A549 (cell line): ENCODE data around the gene PTPN22. TPM values are rescaled to one million over a fixed set of nuclear protein-coding genes. Genes with fewer than 3 reads are reported as not detected.

Experiments
- ATAC-seq, 2 experiments: fragments of 200-7000 bp in 1 of 2; fragments of >200 bp in 1 of 2; cut with Nextera tagmentation in 1 of 2; cut with Tn5 transposase in 1 of 2; 3 replicates each; pipeline versions ENCODE4 v1.8.0 to v1.9.1; 2018 to 2020; ENCODE audit warnings: mild to moderate bottlenecking in 1 of 2, moderate library complexity in 1 of 2
- CTCF ChIA-PET: fragments of 300-600 bp; sonication (Branson Sonifier 250); formaldehyde crosslinking; extraction: SDS; loops from one replicate; lab custom pipeline; 2021; ENCODE audit warnings: antibody characterized with exemption, inconsistent platforms; lab: Yijun Ruan, JAX
- POLR2A ChIA-PET: fragments of 350-600 bp; formaldehyde crosslinking; extraction: SDS; loops from one replicate; lab custom pipeline; 2021; ENCODE audit warnings: antibody characterized with exemption, inconsistent platforms; lab: Yijun Ruan, JAX
- DNase-seq, 2 experiments: peaks; one replicate each; pipeline versions ENCODE4 v3.0.0 to v3.0.0-alpha.2; 2011 to 2016; ENCODE audit warnings: low read depth in 1 of 2, low spot score in 1 of 2
- FAIRE-seq: peaks from 2 replicates; lab custom pipeline; 2011; peaks lifted over from hg19 to GRCh38; lab: Jason Lieb, UNC
- H3K27ac ChIP-seq, 2 experiments: fragments of >200 bp; sonication (Bioruptor Twin); formaldehyde crosslinking; 3 replicates each; pipeline ENCODE4 v1.5.1; 2016 to 2017
- H3K4me1 ChIP-seq: fragments of >200 bp; sonication (Bioruptor Twin); formaldehyde crosslinking; 3 replicates; pipeline ENCODE4 v1.6.1; 2016
- H3K4me2 ChIP-seq: fragments of >200 bp; sonication (Bioruptor Twin); formaldehyde crosslinking; 3 replicates; pipeline ENCODE4 v1.6.1; 2016
- H3K4me3 ChIP-seq: fragments of >200 bp; sonication (Bioruptor Twin); formaldehyde crosslinking; 3 replicates; pipeline ENCODE4 v1.5.1; 2016
- H3K9me3 ChIP-seq: fragments of >200 bp; sonication (Bioruptor Twin); formaldehyde crosslinking; 3 replicates; pipeline ENCODE4 v1.6.1; 2016
- ATOH8 ChIP-seq: fragments of 250-450 bp; sonication (Bioruptor Pico); IDR thresholded peaks from 2 replicates; pipeline ENCODE4 v1.5.0; 2020; ENCODE audit warnings: low read depth, mild to moderate bottlenecking, moderate library complexity
- BCL3 ChIP-seq: fragments of >200 bp; sonication (Bioruptor Twin); formaldehyde crosslinking; IDR thresholded peaks from 3 replicates; pipeline ENCODE4 v1.6.1; 2016
- CBX8 ChIP-seq: fragments of 200-600 bp; sonication (generic); IDR thresholded peaks from 2 replicates; pipeline ENCODE4 v1.6.1; 2016
- CHD4 ChIP-seq: fragments of 200-600 bp; sonication (generic); IDR thresholded peaks from 2 replicates; pipeline ENCODE4 v1.6.1; 2016; ENCODE audit warnings: antibody characterized with exemption, mild to moderate bottlenecking, borderline replicate concordance
- E2F6 ChIP-seq: IDR thresholded peaks from 2 replicates; pipeline ENCODE4 v1.6.1; 2012; ENCODE audit warnings: low read depth, borderline replicate concordance
- EHF ChIP-seq: fragments of 250-450 bp; sonication (Bioruptor Pico); IDR thresholded peaks from 2 replicates; pipeline ENCODE4 v1.5.0; 2020; ENCODE audit warnings: mild to moderate bottlenecking
- EHMT2 ChIP-seq: fragments of 200-600 bp; sonication (generic); IDR thresholded peaks from 2 replicates; pipeline ENCODE4 v1.6.1; 2016; ENCODE audit warnings: antibody characterized with exemption, low read depth, mild to moderate bottlenecking, moderate library complexity
- FOSB ChIP-seq: fragments of 250-450 bp; sonication (Bioruptor Pico); IDR thresholded peaks from 2 replicates; pipeline ENCODE4 v1.5.0; 2020; ENCODE audit warnings: mild to moderate bottlenecking, moderate library complexity
- FOSL2 ChIP-seq, 2 experiments: fragments of 450-650 bp in 1 of 2; fragments of >200 bp in 1 of 2; sonication (Bioruptor Twin) in 1 of 2; formaldehyde crosslinking; IDR thresholded peaks; 2 replicates each; pipeline versions ENCODE4 v1.5.0 to v1.6.1; 2016 to 2020; ENCODE audit warnings: mild to moderate bottlenecking in 1 of 2, moderate library complexity in 1 of 2
- HOXA7 ChIP-seq: fragments of 250-450 bp; sonication (Bioruptor Pico); IDR thresholded peaks from 2 replicates; pipeline ENCODE4 v1.5.0; 2020; ENCODE audit warnings: mild to moderate bottlenecking, moderate library complexity
- HOXB13 ChIP-seq: fragments of 250-450 bp; sonication (Bioruptor Pico); IDR thresholded peaks from 2 replicates; pipeline ENCODE4 v1.5.0; 2020; ENCODE audit warnings: low read depth, mild to moderate bottlenecking, moderate library complexity
- HOXB5 ChIP-seq: fragments of 250-450 bp; sonication (Bioruptor Pico); IDR thresholded peaks from 2 replicates; pipeline ENCODE4 v1.5.0; 2020; ENCODE audit warnings: mild to moderate bottlenecking, moderate library complexity
- JUN ChIP-seq, 2 experiments: fragments of >200 bp; sonication (Bioruptor Twin); formaldehyde crosslinking; IDR thresholded peaks; 2 replicates in 1 of 2; 3 replicates in 1 of 2; pipeline ENCODE4 v1.6.1; 2016 to 2017
- KDM1A ChIP-seq: fragments of 200-600 bp; sonication (generic); IDR thresholded peaks from 2 replicates; pipeline ENCODE4 v1.6.1; 2016; ENCODE audit warnings: low read depth, mild to moderate bottlenecking
- MAFK ChIP-seq: fragments of 450-650 bp; IDR thresholded peaks from 2 replicates; pipeline ENCODE4 v1.6.1; 2014; ENCODE audit not compliant: partially characterized antibody
- RCOR1 ChIP-seq: fragments of 150-350 bp; IDR thresholded peaks from 2 replicates; pipeline ENCODE4 v1.6.1; 2014; ENCODE audit warnings: antibody characterized with exemption, low read length, low read depth
- REST ChIP-seq: fragments of 200-600 bp; sonication (generic); IDR thresholded peaks from 2 replicates; pipeline ENCODE4 v1.6.1; 2016; ENCODE audit warnings: antibody characterized with exemption, mild to moderate bottlenecking, moderate library complexity
- RFX5 ChIP-seq: fragments of 450-650 bp; IDR thresholded peaks from 2 replicates; pipeline ENCODE4 v1.7.1; 2014; ENCODE audit warnings: antibody characterized with exemption, mild to moderate bottlenecking, moderate library complexity
- RNF2 ChIP-seq: fragments of 200-600 bp; sonication (generic); IDR thresholded peaks from 2 replicates; pipeline ENCODE4 v1.6.1; 2016; ENCODE audit warnings: low read depth, mild to moderate bottlenecking, antibody characterized with exemption, moderate library complexity, borderline replicate concordance
- TFCP2L1 ChIP-seq: fragments of 250-450 bp; sonication (Bioruptor Pico); IDR thresholded peaks from 2 replicates; pipeline ENCODE4 v1.5.0; 2021; ENCODE audit warnings: mild to moderate bottlenecking
- ZSCAN20 ChIP-seq: fragments of 250-450 bp; sonication (Bioruptor Pico); IDR thresholded peaks from 2 replicates; pipeline ENCODE4 v1.8.0; 2022; ENCODE audit warnings: mild to moderate bottlenecking, moderate library complexity
- WGBS: methylation state at CpG from one replicate; pipeline ENCODE4 v1.1.6; 2017; ENCODE audit errors: missing lambda C conversion rate; 5-methylcytosine and 5-hydroxymethylcytosine counted together
- polyA plus RNA-seq, 4 experiments: library from polyadenylated mRNA; depleted of rRNA in 3 of 4; stranded (reverse); fragments of >200 nt; fragmentation: RNase III in 1 of 4; extraction: RNeasy Plus Mini Kit Qiagen cat#74134 plus additional on column Dnase treatment in 1 of 4; gene quantifications; 2 replicates in 3 of 4; 3 replicates in 1 of 4; pipeline ENCODE4 v1.2.3, GENCODE V29; 2011 to 2017

Gene PTPN22
- polyA plus RNA-seq, 2 of the 4 experiments (the other 2 are of a cell fraction) = not detected

GRCh38 chr1:113876176-113876575 is 4.7 kb upstream of the PTPN22 start:
- CTCF ChIA-PET = interaction anchor here (0.6 kb wide), 1 partner anchor 158 kb away, joined by 4 read pairs; no protein-coding TSS in a partner anchor
- ATAC-seq = no peak
- 73% methylated on average over 5 of the region's 5 CpGs for WGBS
- H3K4me2 ChIP-seq = no peak overlapping the region
- DNase-seq = no peak
- FAIRE-seq = no peak
- H3K4me1 ChIP-seq = no peaks in the 10 kb centered on the region
- TF ChIP-seq EHF (no peak), ATOH8 (CRISPR knock-in tag) (no peak), CBX8 (no peak), HOXA7 (CRISPR knock-in tag) (no peak), KDM1A (no peak), ZSCAN20 (no peak), RNF2 (no peak)
- H3K9me3 ChIP-seq = no peaks in the 10 kb centered on the region
- H3K27ac ChIP-seq = no peak overlapping the region
- H3K4me3 ChIP-seq = no peak overlapping the region
- POLR2A ChIA-PET = no interaction called here

- Histone ChIP-seq H3K4me2 (no peak overlapping the region), H3K4me3 (no peak overlapping the region), H3K9me3 (no peaks in the 10 kb centered on the region), H3K27ac (no peak overlapping the region), H3K4me1 (no peaks in the 10 kb centered on the region)
- no peak for DNase-seq
- FAIRE-seq = no peak
- ChIA-PET POLR2A (no interaction called here), CTCF (interaction anchor here (0.6 to 1.6 kb wide), 3 partner anchors 10 to 158 kb away, joined by 3 to 4 read pairs (median 3); no protein-coding TSS in a partner anchor)
- TF ChIP-seq MAFK = no peak
- TF ChIP-seq JUN (IDR thresholded peaks at IDR 0.05) = no peak
- TF ChIP-seq HOXB13 (CRISPR knock-in tag) = no peak
- TF ChIP-seq ATOH8 (CRISPR knock-in tag) = no peak
- TF ChIP-seq E2F6 = no peak
- no peak for TF ChIP-seq EHMT2
- TF ChIP-seq REST = no peak
- TF ChIP-seq FOSL2 (IDR thresholded peaks at IDR 0.05) = no peak
- TF ChIP-seq FOSL2 (CRISPR knock-in tag; IDR thresholded peaks at IDR 0.05) = no peak
- no peak for TF ChIP-seq HOXB5
- no peak for TF ChIP-seq CHD4
- no peak for TF ChIP-seq BCL3
- no peak for TF ChIP-seq FOSB (CRISPR knock-in tag)
- no peak for TF ChIP-seq RFX5
- TF ChIP-seq TFCP2L1 = no peak
- no peak for TF ChIP-seq RCOR1
- WGBS = 86% methylated on average over 2 of the region's 2 CpGs
- ATAC-seq = no peak
Observed at GRCh38 chr1:113875714-113876113, 4.2 kb upstream of the PTPN22 start.
